Mesothelial cell of epicardium (in vitro differentiated cells): ENCODE measurements around the gene NEU3. TPM values are rescaled to one million over a fixed set of nuclear protein-coding genes. Genes with fewer than 3 reads are reported as not detected.
"Not testable (repeated sequence)": the region's sequence is repeated elsewhere in the genome, so short reads cannot be mapped to it uniquely, and the experiment has no call there.

Experiments used
- DNase-seq, 2 experiments: peaks; one replicate each; pipeline ENCODE4 v3.0.0; 2021; ENCODE audit warnings: low spot score in 2 of 2; ENCODE audit not compliant: unreplicated experiment in 2 of 2
- H3K27ac Mint-ChIP-seq: 2 replicates; pipeline ENCODE4 v1.8.0; 2021; ENCODE audit warnings: mixed read lengths
- H3K27me3 Mint-ChIP-seq: 2 replicates; pipeline ENCODE4 v1.8.0; 2021; ENCODE audit warnings: low read depth, mixed read lengths
- H3K36me3 Mint-ChIP-seq: 2 replicates; pipeline ENCODE4 v1.8.0; 2021; ENCODE audit warnings: mixed read lengths
- H3K4me1 Mint-ChIP-seq: 2 replicates; pipeline ENCODE4 v1.8.0; 2021; ENCODE audit warnings: mixed read lengths
- H3K4me3 Mint-ChIP-seq: 2 replicates; pipeline ENCODE4 v1.8.0; 2021; ENCODE audit warnings: mild to moderate bottlenecking, moderate library complexity, mixed read lengths
- H3K9me3 Mint-ChIP-seq: 2 replicates; pipeline ENCODE4 v1.8.0; 2021; ENCODE audit warnings: mixed read lengths
- total RNA-seq: library from RNA; stranded (reverse); gene quantifications from 3 replicates; pipeline ENCODE4 v1.2.1, GENCODE V29; 2021
- TF ChIP-seq, protein P1 (sequence below): fragments of 200-600 bp; sonication (generic); IDR thresholded peaks from one replicate; pipeline ENCODE4 v1.5.0; 2021; ENCODE audit warnings: antibody characterized with exemption; ENCODE audit not compliant: unreplicated experiment

The NEU3 gene
- total RNA-seq, 1 donor from 2014 or later: 12.0 TPM

GRCh38 chr11:75046668-75047067 is 57.9 kb downstream of the NEU3 start:
- not testable (repeated sequence) for H3K4me3 Mint-ChIP-seq, H3K36me3 Mint-ChIP-seq, DNase-seq, H3K27me3 Mint-ChIP-seq, H3K27ac Mint-ChIP-seq
- H3K9me3 Mint-ChIP-seq: peaks cover 25% of the 10 kb centered on the region
- H3K4me1 Mint-ChIP-seq: peaks cover 15% of the 10 kb centered on the region

DNA sequence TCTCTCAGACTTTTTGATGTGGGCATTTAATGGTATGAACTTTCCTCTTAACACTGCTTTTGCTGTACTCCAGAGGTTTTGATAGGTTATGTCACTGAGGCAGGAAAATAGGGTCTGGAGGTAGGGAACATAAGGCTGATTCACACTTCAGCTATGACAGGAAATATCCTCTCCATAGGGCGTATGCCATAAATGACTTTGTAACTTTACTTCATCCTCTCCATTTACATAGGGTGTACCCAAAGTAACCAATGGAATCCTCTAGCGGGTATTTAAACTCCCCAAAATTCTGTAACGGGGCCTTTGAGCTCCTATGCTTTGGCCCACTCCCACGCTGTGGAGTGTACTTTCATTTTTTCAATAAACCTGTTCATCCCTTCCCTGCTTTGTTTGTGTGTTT is 58.5 kb downstream of the NEU3 start:
- Mint-ChIP-seq H3K27ac (no peak overlapping the region), H3K4me1 (peaks cover 9% of the 10 kb centered on the region), H3K36me3 (no peaks in the 10 kb centered on the region), H3K27me3 (peaks cover 2% of the 10 kb centered on the region), H3K4me3 (no peak overlapping the region), H3K9me3 (peaks cover 28% of the 10 kb centered on the region)
- TF ChIP-seq, protein P1, sequence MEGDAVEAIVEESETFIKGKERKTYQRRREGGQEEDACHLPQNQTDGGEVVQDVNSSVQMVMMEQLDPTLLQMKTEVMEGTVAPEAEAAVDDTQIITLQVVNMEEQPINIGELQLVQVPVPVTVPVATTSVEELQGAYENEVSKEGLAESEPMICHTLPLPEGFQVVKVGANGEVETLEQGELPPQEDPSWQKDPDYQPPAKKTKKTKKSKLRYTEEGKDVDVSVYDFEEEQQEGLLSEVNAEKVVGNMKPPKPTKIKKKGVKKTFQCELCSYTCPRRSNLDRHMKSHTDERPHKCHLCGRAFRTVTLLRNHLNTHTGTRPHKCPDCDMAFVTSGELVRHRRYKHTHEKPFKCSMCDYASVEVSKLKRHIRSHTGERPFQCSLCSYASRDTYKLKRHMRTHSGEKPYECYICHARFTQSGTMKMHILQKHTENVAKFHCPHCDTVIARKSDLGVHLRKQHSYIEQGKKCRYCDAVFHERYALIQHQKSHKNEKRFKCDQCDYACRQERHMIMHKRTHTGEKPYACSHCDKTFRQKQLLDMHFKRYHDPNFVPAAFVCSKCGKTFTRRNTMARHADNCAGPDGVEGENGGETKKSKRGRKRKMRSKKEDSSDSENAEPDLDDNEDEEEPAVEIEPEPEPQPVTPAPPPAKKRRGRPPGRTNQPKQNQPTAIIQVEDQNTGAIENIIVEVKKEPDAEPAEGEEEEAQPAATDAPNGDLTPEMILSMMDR: no peak
- DNase-seq: no peak

- H3K4me1 Mint-ChIP-seq, H3K27ac Mint-ChIP-seq, H3K27me3 Mint-ChIP-seq, H3K36me3 Mint-ChIP-seq, H3K4me3 Mint-ChIP-seq, DNase-seq: not testable (repeated sequence)
- H3K9me3 Mint-ChIP-seq: peaks cover 45% of the 10 kb centered on the region
Observed at GRCh38 chr11:75049501-75050266, 61.0 kb downstream of the NEU3 start.

GRCh38 chr11:75050516-75050915 is 61.8 kb downstream of the NEU3 start:
- peaks cover 45% of the 10 kb centered on the region for H3K9me3 Mint-ChIP-seq
- H3K36me3 Mint-ChIP-seq: no peaks in the 10 kb centered on the region
- H3K27me3 Mint-ChIP-seq: peaks cover 1% of the 10 kb centered on the region
- TF ChIP-seq, protein P1: no peak
- H3K4me1 Mint-ChIP-seq: no peaks in the 10 kb centered on the region
- no peak overlapping the region for H3K4me3 Mint-ChIP-seq
- H3K27ac Mint-ChIP-seq: no peak overlapping the region
- no peak for DNase-seq

DNA sequence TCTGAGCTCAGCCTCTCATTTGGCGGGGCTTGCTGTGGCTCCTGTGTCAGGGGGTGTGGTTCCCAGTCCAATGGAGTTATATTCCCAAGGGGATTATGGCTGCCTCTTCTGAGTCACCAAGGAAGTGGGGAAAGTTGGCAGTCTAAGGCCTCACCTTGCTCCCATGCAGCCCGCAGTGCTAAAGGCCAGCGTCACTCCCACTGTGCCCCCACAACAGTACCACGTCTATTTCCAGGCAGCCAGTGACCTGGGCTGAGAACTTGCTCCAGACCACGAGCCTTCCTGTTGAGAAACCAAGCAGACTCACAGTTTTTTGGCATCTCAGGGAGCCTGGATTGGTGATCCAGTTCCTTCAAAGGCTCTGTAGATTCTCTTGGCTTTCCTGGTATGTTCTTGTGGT is 62.3 kb downstream of the NEU3 start:
- no peak for DNase-seq
- no peak overlapping the region for H3K4me3 Mint-ChIP-seq
- no peaks in the 10 kb centered on the region for H3K36me3 Mint-ChIP-seq
- TF ChIP-seq, protein P1: no peak
- H3K9me3 Mint-ChIP-seq: peaks cover 45% of the 10 kb centered on the region
- no peak overlapping the region for H3K27ac Mint-ChIP-seq
- no peaks in the 10 kb centered on the region for H3K4me1 Mint-ChIP-seq
- peaks cover 1% of the 10 kb centered on the region for H3K27me3 Mint-ChIP-seq

DNA sequence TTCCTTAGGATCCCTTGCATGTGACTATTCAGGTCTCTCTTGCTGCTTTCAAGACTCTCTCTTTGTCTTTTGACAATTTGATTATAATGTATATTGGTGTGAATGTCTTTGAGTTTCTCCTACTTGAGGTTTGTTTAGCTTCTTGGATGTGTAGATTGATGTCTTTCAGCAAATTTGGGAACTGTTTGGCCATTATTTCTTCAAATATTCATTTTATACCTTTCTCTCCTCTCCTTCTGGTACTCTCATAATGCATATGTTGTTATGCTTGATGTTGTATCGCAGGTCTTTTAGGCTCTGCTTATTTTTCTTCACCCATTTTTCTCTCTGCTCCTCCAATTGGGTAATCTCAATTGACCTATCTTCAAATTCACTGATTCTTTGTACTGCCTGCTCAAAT is 63.7 kb downstream of the NEU3 start:
- Mint-ChIP-seq H3K27ac (no peak overlapping the region), H3K9me3 (peaks cover 45% of the 10 kb centered on the region), H3K36me3 (no peaks in the 10 kb centered on the region), H3K27me3 (peaks cover 1% of the 10 kb centered on the region), H3K4me1 (no peaks in the 10 kb centered on the region), H3K4me3 (no peak overlapping the region)
- no peak for DNase-seq
- TF ChIP-seq, protein P1: no peak
